Eye (tissue), 1 donor: ENCODE measurements around the gene KHNYN.
A peak's percentile ranks its signal among the peaks of the same experiment; 100 is the strongest.

Experiments used
- DNase-seq: peaks from one replicate; pipeline ENCODE4 v3.0.0-alpha.2; 2015

Gene KHNYN

GRCh38 chr14:24401810-24402702, 27.7 kb upstream of the KHNYN start:
- no peak for DNase-seq

- DNase-seq = no peak
Measured at GRCh38 chr14:24403294-24403998, 26.3 kb upstream of the KHNYN start.

- DNase-seq = no peak
Measured at GRCh38 chr14:24404814-24405213, 24.9 kb upstream of the KHNYN start.

GRCh38 chr14:24406416-24406815, 23.3 kb upstream of the KHNYN start:
- no peak for DNase-seq

GRCh38 chr14:24407608-24408325, 22.0 kb upstream of the KHNYN start:
- DNase-seq = no peak

GRCh38 chr14:24408764-24409163, 21.0 kb upstream of the KHNYN start:
- DNase-seq = no peak

- DNase-seq = no peak
Measured at GRCh38 chr14:24409192-24409591, 20.6 kb upstream of the KHNYN start.

GRCh38 chr14:24409956-24410355, 19.8 kb upstream of the KHNYN start:
- DNase-seq = no peak

- DNase-seq = peak; percentile 73
Measured at GRCh38 chr14:24411443-24412389, 18.0 kb upstream of the KHNYN start.

- no peak for DNase-seq
Measured at GRCh38 chr14:24414077-24414476, 15.7 kb upstream of the KHNYN start.

- DNase-seq = no peak
Measured at GRCh38 chr14:24414732-24415420, 14.9 kb upstream of the KHNYN start.

GRCh38 chr14:24415421-24416253, 14.1 kb upstream of the KHNYN start:
- no peak for DNase-seq

- DNase-seq = no peak
Measured at GRCh38 chr14:24416254-24416931, 13.4 kb upstream of the KHNYN start.

- DNase-seq = no peak
Measured at GRCh38 chr14:24416932-24417619, 12.7 kb upstream of the KHNYN start.

GRCh38 chr14:24417832-24418491, 11.8 kb upstream of the KHNYN start:
- DNase-seq = no peak

GRCh38 chr14:24418492-24418873, 11.3 kb upstream of the KHNYN start:
- DNase-seq = no peak

- DNase-seq = no peak
Measured at GRCh38 chr14:24422261-24422660, 7.5 kb upstream of the KHNYN start.

- DNase-seq = no peak
Measured at GRCh38 chr14:24422694-24423601, 6.8 kb upstream of the KHNYN start.
